Mammary epithelial cell (primary cell): ENCODE results near the gene ATE1.

ENCODE experiments used
- EZH2 ChIP-seq: IDR thresholded peaks from 2 replicates; pipeline ENCODE4 v1.6.1; 2012; ENCODE audit warnings: low read length, inconsistent platforms, borderline replicate concordance
- TF ChIP-seq, protein P1 (sequence below), 2 donors: IDR thresholded peaks in 1 of 2; conservative IDR thresholded peaks in 1 of 2; 2 replicates each; pipeline ENCODE4 v1.5.1; 2011 to 2012; ENCODE audit warnings: inconsistent platforms in 2 of 2, low read length in 2 of 2, mild to moderate bottlenecking in 2 of 2, control low read depth in 1 of 2, low read depth in 1 of 2; ENCODE audit not compliant: insufficient read depth in 1 of 2; ENCODE audit errors: extremely low read depth in 1 of 2

DNA sequence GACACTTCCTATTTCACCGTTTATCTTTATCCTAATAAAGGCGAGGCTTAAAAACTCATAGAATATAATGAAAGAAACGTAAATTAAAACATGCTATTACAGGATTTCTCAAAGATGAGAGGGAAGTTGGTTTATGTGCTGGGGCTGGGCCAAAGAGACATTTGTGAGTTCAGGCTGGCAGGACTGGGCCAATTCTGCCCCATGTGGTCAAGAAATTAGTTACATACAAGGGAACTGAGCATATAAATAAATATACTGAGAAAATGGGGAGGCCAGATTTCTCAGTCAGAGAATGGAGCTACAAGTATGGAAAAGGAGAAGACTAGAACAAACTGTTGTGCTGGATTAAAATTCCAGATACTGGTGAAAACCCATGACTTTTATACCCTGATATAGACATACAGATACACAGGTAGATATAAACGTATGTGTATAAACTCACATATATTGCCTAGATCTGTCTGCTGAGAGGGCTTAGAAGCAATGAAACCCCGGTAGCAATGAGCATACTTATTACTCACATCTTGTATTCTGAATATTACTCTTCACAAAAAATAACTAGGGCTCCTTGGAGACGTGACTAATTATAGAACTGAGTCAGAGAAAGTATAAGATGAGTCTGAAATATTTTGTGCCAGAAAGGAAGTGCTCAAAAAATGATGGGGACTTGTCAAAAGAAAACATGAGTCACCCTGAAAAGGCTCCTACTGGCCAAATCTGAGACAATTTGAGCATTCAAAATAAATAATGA lies 173.9 kb downstream of the ATE1 start:
- TF ChIP-seq, protein P1, sequence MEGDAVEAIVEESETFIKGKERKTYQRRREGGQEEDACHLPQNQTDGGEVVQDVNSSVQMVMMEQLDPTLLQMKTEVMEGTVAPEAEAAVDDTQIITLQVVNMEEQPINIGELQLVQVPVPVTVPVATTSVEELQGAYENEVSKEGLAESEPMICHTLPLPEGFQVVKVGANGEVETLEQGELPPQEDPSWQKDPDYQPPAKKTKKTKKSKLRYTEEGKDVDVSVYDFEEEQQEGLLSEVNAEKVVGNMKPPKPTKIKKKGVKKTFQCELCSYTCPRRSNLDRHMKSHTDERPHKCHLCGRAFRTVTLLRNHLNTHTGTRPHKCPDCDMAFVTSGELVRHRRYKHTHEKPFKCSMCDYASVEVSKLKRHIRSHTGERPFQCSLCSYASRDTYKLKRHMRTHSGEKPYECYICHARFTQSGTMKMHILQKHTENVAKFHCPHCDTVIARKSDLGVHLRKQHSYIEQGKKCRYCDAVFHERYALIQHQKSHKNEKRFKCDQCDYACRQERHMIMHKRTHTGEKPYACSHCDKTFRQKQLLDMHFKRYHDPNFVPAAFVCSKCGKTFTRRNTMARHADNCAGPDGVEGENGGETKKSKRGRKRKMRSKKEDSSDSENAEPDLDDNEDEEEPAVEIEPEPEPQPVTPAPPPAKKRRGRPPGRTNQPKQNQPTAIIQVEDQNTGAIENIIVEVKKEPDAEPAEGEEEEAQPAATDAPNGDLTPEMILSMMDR (conservative IDR thresholded peaks at IDR 0.05 in 1 of 2, IDR thresholded peaks at IDR 0.05 in 1 of 2; ENCODE audit: extremely low read depth in 1 of 2, insufficient read depth in 1 of 2, low read depth in 1 of 2, low read length in 2 of 2), result peak; percentile 38 to 42
- TF ChIP-seq EZH2, result no peak
